Lower leg skin (tissue), 4 donors: Measurements from ENCODE around the gene PRPF4. TPM values are rescaled to one million over a fixed set of nuclear protein-coding genes. Genes with fewer than 3 reads are reported as not detected.

ENCODE experiments used
- DNase-seq, 2 donors: peaks; one replicate each; pipeline ENCODE4 v3.0.0-alpha.2; 2019; ENCODE audit warnings: low spot score in 2 of 2
- H3K4me3 ChIP-seq: fragments of 200-600 bp; sonication (generic); 2 replicates; pipeline ENCODE4 v1.5.1; 2017; ENCODE audit warnings: mild to moderate bottlenecking, low read depth; ENCODE audit not compliant: poor library complexity, severe bottlenecking
- POLR2A ChIP-seq, 2 donors: fragments of 450-650 bp; IDR thresholded peaks; one replicate each; pipeline ENCODE4 v1.6.1; 2016 to 2017; ENCODE audit warnings: antibody characterized with exemption in 2 of 2, mild to moderate bottlenecking in 1 of 2, moderate library complexity in 1 of 2
- WGBS, 2 donors: methylation state at CpG; one replicate each; pipeline ENCODE4 v1.1.5; 2018; 5-methylcytosine and 5-hydroxymethylcytosine counted together
- intact Hi-C: fragments of 100-400 bp; cut with DNase I; formaldehyde crosslinking; loops from one replicate; pipeline ENCODE4 v1.15.0; 2023; ENCODE audit warnings: low total_unique reads
- total RNA-seq, 4 donors: library from RNA; depleted of rRNA; stranded (reverse); fragments of >200 nt; gene quantifications; one replicate each; pipeline ENCODE4 v1.1.0, GENCODE V29; 2016
- TF ChIP-seq, protein P1 (sequence below), 3 donors: fragments of 450-650 bp; IDR thresholded peaks; one replicate each; pipeline ENCODE4 v1.5.1; 2016; ENCODE audit warnings: antibody characterized with exemption in 3 of 3, mild to moderate bottlenecking in 3 of 3, moderate library complexity in 2 of 3

PRPF4 gene
- total RNA-seq, 4 donors from 2014 or later, result 15.6 to 20.2 (median 16.8) TPM

DNA sequence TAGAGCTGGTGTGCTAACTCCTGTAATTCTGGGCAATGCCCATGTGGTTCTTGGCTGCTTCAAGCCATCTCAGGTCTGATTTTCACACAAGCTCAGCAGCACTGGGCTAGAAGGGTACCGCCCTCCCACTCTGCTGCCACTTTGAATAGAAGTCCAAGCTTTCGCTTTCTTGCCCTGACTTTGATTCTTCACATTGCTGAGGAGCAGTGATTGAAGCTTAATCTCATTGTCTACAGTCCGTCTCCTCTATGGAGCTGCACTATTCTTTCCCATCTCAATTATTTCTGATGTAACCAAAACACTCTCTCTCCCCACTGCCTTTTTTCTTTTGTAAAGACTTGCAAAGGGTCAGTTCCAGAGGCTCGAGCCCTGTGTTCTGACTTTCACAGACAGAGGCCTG, 40.6 kb downstream of the PRPF4 start:
- TF ChIP-seq, protein P1, sequence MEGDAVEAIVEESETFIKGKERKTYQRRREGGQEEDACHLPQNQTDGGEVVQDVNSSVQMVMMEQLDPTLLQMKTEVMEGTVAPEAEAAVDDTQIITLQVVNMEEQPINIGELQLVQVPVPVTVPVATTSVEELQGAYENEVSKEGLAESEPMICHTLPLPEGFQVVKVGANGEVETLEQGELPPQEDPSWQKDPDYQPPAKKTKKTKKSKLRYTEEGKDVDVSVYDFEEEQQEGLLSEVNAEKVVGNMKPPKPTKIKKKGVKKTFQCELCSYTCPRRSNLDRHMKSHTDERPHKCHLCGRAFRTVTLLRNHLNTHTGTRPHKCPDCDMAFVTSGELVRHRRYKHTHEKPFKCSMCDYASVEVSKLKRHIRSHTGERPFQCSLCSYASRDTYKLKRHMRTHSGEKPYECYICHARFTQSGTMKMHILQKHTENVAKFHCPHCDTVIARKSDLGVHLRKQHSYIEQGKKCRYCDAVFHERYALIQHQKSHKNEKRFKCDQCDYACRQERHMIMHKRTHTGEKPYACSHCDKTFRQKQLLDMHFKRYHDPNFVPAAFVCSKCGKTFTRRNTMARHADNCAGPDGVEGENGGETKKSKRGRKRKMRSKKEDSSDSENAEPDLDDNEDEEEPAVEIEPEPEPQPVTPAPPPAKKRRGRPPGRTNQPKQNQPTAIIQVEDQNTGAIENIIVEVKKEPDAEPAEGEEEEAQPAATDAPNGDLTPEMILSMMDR (IDR thresholded peaks at IDR 0.05), result no peak
- no peak for TF ChIP-seq POLR2A (IDR thresholded peaks at IDR 0.05)
- DNase-seq, result no peak
- H3K4me3 ChIP-seq, result no peak overlapping the region
- WGBS, 2 donors, result 87 to 95% methylated on average over 4 of the region's 4 CpGs
- intact Hi-C loops, result no loop called here

DNA sequence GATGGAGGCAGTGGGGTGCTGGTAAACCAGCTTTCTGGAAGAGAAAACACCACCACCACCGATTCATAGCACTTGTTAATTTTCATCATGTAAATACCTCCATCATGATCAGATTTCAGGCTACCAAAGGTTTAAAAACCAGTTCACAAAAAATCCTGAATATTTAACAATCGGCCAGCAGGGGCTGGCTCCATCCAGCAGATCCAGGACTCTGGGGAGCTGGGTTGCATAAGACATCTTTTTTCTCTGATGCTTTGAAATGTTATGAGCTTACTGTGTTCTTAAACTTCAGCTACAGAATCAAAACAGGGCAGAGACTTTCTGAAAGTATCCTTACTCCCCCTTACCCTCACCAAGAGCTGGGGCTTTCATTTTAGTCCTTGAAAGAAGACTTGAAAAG, 42.3 kb downstream of the PRPF4 start:
- WGBS, 2 donors, result 70 to 72% methylated on average over 2 of the region's 2 CpGs
- intact Hi-C loops, result no loop called here

DNA sequence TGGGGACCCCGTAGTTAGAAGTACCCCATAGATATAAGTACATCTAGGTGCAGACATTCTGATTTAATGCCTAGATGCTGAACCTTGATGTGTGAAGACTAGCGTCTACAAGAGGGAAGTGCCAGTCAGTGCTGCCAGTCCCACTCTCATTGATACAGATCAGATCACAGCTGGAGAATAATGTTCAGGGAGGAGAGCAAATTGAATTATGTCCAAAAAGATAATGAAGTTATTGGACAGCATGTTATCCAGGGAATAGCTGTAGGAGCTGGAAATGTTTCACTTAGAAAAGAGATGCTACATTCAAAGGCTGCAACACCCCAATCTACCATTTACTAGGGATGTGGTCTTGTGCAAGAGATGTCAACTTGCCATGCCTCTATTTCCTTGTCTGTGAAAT, 43.6 kb downstream of the PRPF4 start:
- TF ChIP-seq, protein P1 (IDR thresholded peaks at IDR 0.05), result no peak
- no peak for TF ChIP-seq POLR2A (IDR thresholded peaks at IDR 0.05)
- no peak for DNase-seq
- intact Hi-C loops, result no loop called here
- 87 to 95% methylated on average over 2 of the region's 2 CpGs for WGBS, 2 donors
- H3K4me3 ChIP-seq, result no peak overlapping the region

More for the DNA sequence above, 42.3 kb downstream of the PRPF4 start:
- no peak for DNase-seq
- no peak overlapping the region for H3K4me3 ChIP-seq
- TF ChIP-seq POLR2A (IDR thresholded peaks at IDR 0.05), result no peak

DNA sequence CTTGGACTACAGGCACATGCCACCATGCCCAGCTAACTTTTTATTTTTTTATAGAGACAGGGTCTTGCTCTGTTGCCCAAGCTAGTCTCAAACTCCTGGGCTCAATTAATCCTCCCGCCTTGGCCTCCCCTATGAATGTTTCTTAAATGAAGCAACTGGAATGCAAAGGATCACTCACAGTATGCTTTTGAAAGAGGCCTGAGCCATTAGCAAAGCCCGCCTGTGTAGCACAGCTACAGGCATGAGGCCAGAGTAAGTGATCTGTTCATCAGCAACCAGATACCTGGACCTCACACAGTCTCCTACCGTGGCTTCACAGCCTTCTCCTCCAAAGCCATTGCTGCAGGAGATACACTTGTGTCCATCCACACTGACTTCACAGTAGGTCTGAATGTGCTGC, 44.6 kb downstream of the PRPF4 start:
- no peak for DNase-seq
- TF ChIP-seq POLR2A (IDR thresholded peaks at IDR 0.05), result no peak
- TF ChIP-seq, protein P1 (IDR thresholded peaks at IDR 0.05), result no peak
- intact Hi-C loops, result no loop called here
- H3K4me3 ChIP-seq, result no peak overlapping the region
- 97 to 100% methylated on average over 3 of the region's 3 CpGs for WGBS, 2 donors

DNA sequence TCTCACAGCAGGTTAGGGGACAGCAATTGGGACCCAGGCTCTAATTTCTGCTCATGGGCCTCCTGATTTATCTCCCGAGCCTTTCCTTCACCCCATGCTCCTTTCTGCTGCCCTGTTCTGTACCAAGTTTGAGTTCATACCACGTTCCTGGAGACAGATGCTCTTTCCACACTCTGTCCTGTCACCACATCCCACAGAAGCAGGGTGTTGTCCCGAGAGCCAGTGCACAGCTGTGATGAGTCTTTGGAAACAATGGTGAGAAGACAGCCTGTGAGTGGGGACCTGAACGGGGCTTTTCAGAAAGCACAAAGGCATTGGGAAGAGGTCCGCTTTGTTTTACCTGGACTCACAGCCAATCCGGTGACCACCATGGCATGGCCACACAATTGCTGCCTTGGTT, 47.2 kb downstream of the PRPF4 start:
- TF ChIP-seq, protein P1 (IDR thresholded peaks at IDR 0.05), result no peak
- intact Hi-C loops, result no loop called here
- H3K4me3 ChIP-seq, result no peak overlapping the region
- 81 to 84% methylated on average over 6 of the region's 6 CpGs for WGBS, 2 donors
- no peak for DNase-seq

DNA sequence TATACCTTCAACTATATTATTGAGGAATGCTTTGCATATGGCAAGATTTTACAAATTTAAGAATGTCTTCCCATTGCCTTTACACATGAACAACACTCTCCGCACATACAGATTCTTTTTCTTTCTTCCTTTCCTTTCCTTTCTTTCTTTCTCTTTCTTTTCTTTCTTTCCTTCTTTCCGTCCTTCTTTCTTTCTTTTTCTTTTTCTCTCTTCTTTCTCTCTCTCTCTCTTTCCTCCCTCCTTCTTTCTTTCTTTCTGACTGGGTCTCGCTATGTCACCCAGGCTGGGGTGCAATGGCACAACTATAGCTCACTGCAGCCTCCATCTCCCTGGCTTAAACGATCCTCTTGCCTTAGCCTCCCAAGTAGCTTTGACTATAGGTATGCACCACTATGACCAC, 50.8 kb downstream of the PRPF4 start:
- 95 to 97% methylated on average over 4 of the region's 4 CpGs for WGBS, 2 donors
- DNase-seq, result no peak
- TF ChIP-seq POLR2A (IDR thresholded peaks at IDR 0.05), result no peak
- TF ChIP-seq, protein P1 (IDR thresholded peaks at IDR 0.05), result no peak
- intact Hi-C loops, result no loop called here
- no peak overlapping the region for H3K4me3 ChIP-seq
